AG10803 (cell line): ENCODE data around the gene ZFHX3.

ENCODE experiments used
- DNase-seq: peaks from one replicate; pipeline ENCODE4 v3.0.0; 2010; ENCODE audit warnings: low read depth
- H3K4me3 ChIP-seq: 2 replicates; pipeline ENCODE4 v1.5.1; 2011; ENCODE audit warnings: mild to moderate bottlenecking, low read length, control low read depth
- TF ChIP-seq, protein P1 (sequence below): conservative IDR thresholded peaks from 2 replicates; pipeline ENCODE4 v1.5.1; 2011; ENCODE audit warnings: mild to moderate bottlenecking, low read length, control low read depth, inconsistent platforms

The ZFHX3 gene

GRCh38 chr16:72864130-72864833 lies 183.6 kb downstream of the ZFHX3 start:
- TF ChIP-seq, protein P1, sequence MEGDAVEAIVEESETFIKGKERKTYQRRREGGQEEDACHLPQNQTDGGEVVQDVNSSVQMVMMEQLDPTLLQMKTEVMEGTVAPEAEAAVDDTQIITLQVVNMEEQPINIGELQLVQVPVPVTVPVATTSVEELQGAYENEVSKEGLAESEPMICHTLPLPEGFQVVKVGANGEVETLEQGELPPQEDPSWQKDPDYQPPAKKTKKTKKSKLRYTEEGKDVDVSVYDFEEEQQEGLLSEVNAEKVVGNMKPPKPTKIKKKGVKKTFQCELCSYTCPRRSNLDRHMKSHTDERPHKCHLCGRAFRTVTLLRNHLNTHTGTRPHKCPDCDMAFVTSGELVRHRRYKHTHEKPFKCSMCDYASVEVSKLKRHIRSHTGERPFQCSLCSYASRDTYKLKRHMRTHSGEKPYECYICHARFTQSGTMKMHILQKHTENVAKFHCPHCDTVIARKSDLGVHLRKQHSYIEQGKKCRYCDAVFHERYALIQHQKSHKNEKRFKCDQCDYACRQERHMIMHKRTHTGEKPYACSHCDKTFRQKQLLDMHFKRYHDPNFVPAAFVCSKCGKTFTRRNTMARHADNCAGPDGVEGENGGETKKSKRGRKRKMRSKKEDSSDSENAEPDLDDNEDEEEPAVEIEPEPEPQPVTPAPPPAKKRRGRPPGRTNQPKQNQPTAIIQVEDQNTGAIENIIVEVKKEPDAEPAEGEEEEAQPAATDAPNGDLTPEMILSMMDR, result no peak
- no peak overlapping the region for H3K4me3 ChIP-seq
- DNase-seq, result no peak

GRCh38 chr16:72862090-72862489 lies 185.8 kb downstream of the ZFHX3 start:
- H3K4me3 ChIP-seq, result no peak overlapping the region
- DNase-seq, result no peak
- TF ChIP-seq, protein P1, result no peak

GRCh38 chr16:72860726-72861562 lies 187.0 kb downstream of the ZFHX3 start:
- TF ChIP-seq, protein P1, result no peak
- no peak overlapping the region for H3K4me3 ChIP-seq
- DNase-seq, result no peak

- DNase-seq, result no peak
- TF ChIP-seq, protein P1, result no peak
- H3K4me3 ChIP-seq, result no peak overlapping the region
Observed at GRCh38 chr16:72859581-72859980, 188.3 kb downstream of the ZFHX3 start.

- H3K4me3 ChIP-seq, result no peak overlapping the region
- TF ChIP-seq, protein P1, result no peak
- DNase-seq, result no peak
Observed at GRCh38 chr16:72858665-72859493, 189.0 kb downstream of the ZFHX3 start.

DNA sequence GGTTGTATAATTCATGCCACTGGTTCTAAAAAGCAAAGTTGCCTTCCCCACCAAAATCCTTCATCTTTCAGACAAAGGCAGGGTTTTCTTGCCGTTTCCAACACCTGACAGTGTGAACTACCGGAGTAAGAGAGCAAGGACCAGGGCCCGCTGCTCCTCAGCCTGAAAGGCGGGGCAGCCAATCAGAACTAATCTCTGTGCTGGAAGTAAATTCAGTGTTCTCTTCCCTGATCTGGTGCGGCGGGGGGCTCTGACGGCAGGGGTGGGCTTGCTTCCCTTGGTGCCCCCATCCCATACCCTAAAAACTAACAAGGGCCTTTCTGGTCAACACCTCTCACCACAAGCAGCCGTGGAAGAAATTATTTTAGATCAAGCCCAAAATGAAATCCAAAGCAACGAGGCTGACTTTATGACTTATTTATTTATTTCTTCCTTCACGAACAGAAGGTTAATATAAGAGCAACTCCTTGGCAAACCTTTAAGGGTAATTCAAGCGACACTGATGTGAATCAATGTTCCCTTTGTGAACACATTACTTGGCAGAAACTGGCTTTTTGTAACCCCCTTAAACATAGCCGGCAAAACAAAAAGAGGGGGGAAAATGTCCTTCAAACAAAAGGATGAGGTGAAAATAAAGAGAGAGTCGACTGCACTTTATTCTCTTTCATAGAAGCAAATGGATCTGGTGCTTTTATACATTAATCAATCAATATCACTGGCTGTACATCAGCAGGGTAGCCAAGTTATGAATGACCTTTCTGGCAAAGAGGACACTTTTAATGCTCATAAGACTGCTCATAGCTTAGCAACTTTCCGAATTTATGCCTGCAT lies 189.9 kb downstream of the ZFHX3 start:
- H3K4me3 ChIP-seq, result no peak overlapping the region
- no peak for DNase-seq
- TF ChIP-seq, protein P1, result no peak
